HFFc6 (cell line): Measurements from ENCODE around the gene CITED2. TPM values are rescaled to one million over a fixed set of nuclear protein-coding genes. Genes with fewer than 3 reads are reported as not detected.

Source experiments
- DNase-seq: peaks from one replicate; pipeline ENCODE4 v3.0.0-alpha.2; 2018
- H3K27ac Mint-ChIP-seq: 2 replicates; pipeline ENCODE4 v1.8.0; 2020; ENCODE audit warnings: mild to moderate bottlenecking, mixed read lengths
- H3K27me3 Mint-ChIP-seq: 2 replicates; pipeline ENCODE4 v1.8.0; 2021; ENCODE audit warnings: mild to moderate bottlenecking, moderate library complexity, mixed read lengths; ENCODE audit not compliant: insufficient read depth
- H3K36me3 Mint-ChIP-seq: 2 replicates; pipeline ENCODE4 v1.8.0; 2021; ENCODE audit warnings: low read depth, mixed read lengths
- H3K4me1 Mint-ChIP-seq: 2 replicates; pipeline ENCODE4 v1.8.0; 2020; ENCODE audit warnings: low read depth, mixed read lengths
- H3K4me3 Mint-ChIP-seq: 2 replicates; pipeline ENCODE4 v1.8.0; 2020; ENCODE audit warnings: mild to moderate bottlenecking, moderate library complexity, mixed read lengths
- H3K9me3 Mint-ChIP-seq: 2 replicates; pipeline ENCODE4 v1.8.0; 2020; ENCODE audit warnings: mild to moderate bottlenecking, mixed read lengths
- total RNA-seq, 6 experiments: library from RNA; stranded (reverse); fragmentation: NEBNext Ultra II Directional; extraction: Animal tissue kit (Norgen Biotek cat#: 25700); gene quantifications; 2 replicates in 1 of 6; 3 replicates in 5 of 6; pipeline ENCODE4 v1.2.3, GENCODE V29; 2021
- TF ChIP-seq, protein P1 (sequence below): fragments of 200-600 bp; sonication (generic); IDR thresholded peaks from 2 replicates; pipeline ENCODE4 v1.5.0; 2021; ENCODE audit warnings: antibody characterized with exemption, mild to moderate bottlenecking

Gene CITED2
- total RNA-seq, 6 experiments from 2014 or later: 1,147 to 1,717 (median 1,616) TPM

GRCh38 chr6:139325686-139326085 lies 48.8 kb downstream of the CITED2 start:
- H3K4me3 Mint-ChIP-seq: no peak overlapping the region
- no peak for DNase-seq
- no peaks in the 10 kb centered on the region; the same call in 1 of the 2 replicates for H3K27me3 Mint-ChIP-seq
- H3K4me1 Mint-ChIP-seq: peaks cover 10% of the 10 kb centered on the region
- no peaks in the 10 kb centered on the region for H3K9me3 Mint-ChIP-seq
- H3K36me3 Mint-ChIP-seq: no peaks in the 10 kb centered on the region
- TF ChIP-seq, protein P1, sequence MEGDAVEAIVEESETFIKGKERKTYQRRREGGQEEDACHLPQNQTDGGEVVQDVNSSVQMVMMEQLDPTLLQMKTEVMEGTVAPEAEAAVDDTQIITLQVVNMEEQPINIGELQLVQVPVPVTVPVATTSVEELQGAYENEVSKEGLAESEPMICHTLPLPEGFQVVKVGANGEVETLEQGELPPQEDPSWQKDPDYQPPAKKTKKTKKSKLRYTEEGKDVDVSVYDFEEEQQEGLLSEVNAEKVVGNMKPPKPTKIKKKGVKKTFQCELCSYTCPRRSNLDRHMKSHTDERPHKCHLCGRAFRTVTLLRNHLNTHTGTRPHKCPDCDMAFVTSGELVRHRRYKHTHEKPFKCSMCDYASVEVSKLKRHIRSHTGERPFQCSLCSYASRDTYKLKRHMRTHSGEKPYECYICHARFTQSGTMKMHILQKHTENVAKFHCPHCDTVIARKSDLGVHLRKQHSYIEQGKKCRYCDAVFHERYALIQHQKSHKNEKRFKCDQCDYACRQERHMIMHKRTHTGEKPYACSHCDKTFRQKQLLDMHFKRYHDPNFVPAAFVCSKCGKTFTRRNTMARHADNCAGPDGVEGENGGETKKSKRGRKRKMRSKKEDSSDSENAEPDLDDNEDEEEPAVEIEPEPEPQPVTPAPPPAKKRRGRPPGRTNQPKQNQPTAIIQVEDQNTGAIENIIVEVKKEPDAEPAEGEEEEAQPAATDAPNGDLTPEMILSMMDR: no peak
- H3K27ac Mint-ChIP-seq: no peak overlapping the region

- peaks cover 10% of the 10 kb centered on the region for H3K4me1 Mint-ChIP-seq
- H3K27me3 Mint-ChIP-seq: no peaks in the 10 kb centered on the region; the same call in 1 of the 2 replicates
- H3K4me3 Mint-ChIP-seq: no peak overlapping the region
- no peaks in the 10 kb centered on the region for H3K36me3 Mint-ChIP-seq
- no peak overlapping the region for H3K27ac Mint-ChIP-seq
- no peak for DNase-seq
- no peaks in the 10 kb centered on the region for H3K9me3 Mint-ChIP-seq
- TF ChIP-seq, protein P1: no peak
Observed at GRCh38 chr6:139325125-139325524, 49.3 kb downstream of the CITED2 start.

GRCh38 chr6:139324301-139324555 lies 50.2 kb downstream of the CITED2 start:
- no peak overlapping the region for H3K4me3 Mint-ChIP-seq
- H3K27ac Mint-ChIP-seq: no peak overlapping the region
- H3K4me1 Mint-ChIP-seq: peaks cover 10% of the 10 kb centered on the region
- DNase-seq: no peak
- H3K9me3 Mint-ChIP-seq: no peaks in the 10 kb centered on the region
- no peaks in the 10 kb centered on the region for H3K36me3 Mint-ChIP-seq
- H3K27me3 Mint-ChIP-seq: no peaks in the 10 kb centered on the region; the same call in 1 of the 2 replicates
- TF ChIP-seq, protein P1: no peak

DNA sequence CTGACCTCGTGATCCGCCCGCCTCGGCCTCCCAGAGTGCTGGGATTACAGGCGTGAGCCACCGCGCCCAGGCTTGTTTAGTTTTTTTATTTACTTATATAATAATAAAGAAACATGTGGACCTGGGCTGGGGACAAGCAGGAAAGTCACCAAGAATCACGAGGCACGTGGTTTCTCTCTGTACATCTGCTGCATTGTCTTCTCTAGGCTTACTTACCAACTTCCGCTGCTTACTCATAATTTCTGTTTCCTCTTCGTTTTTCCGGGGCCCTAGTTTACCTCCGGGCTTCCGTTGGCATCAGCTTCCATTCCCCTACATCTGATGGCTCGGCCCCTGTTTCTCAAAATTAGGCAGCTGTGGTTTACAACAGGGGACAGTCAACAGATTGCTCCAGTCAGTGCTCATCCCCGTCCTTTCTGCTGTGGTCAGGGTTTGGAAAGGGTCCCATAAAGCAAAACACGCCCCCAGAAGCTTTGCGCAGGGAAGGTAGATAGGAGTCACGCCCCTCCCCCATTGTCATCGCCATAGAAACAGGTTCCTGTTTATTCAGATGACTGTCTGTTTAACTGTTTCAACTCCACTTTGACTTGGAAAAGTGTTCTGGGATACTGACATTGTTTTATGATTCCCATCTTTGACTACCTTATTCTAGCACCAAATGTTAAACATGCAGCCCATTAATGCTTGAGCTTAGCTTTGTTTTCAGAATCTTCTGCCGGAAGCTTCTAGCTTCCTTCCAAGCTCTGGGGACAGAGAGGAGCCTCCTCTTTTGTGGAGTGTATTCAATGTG lies 50.7 kb downstream of the CITED2 start:
- H3K9me3 Mint-ChIP-seq: no peaks in the 10 kb centered on the region
- TF ChIP-seq, protein P1: no peak
- H3K27me3 Mint-ChIP-seq: no peaks in the 10 kb centered on the region; the same call in 1 of the 2 replicates
- no peak overlapping the region for H3K4me3 Mint-ChIP-seq
- H3K36me3 Mint-ChIP-seq: no peaks in the 10 kb centered on the region
- peaks cover 10% of the 10 kb centered on the region for H3K4me1 Mint-ChIP-seq
- peak; percentile 29 for DNase-seq
- H3K27ac Mint-ChIP-seq: peak overlapping the region; percentile 10

Other genes starting within 250 kb of the CITED2 start
- gene HECA, start 239.6 kb downstream of the CITED2 start, total RNA-seq: 10 to 100 TPM in 5 of 6 experiments, 1 to 10 TPM in 1; 9.7 to 13.1 (median 11.9) TPM
- under 1 TPM in 1 of 6 experiments, not detected in 5; 0.07 TPM for gene TXLNB, start 82.7 kb downstream of the CITED2 start, total RNA-seq